ENCODE measurements around the gene GPR173. TPM values are rescaled to one million over a fixed set of nuclear protein-coding genes. Genes with fewer than 3 reads are reported as not detected.

Gene GPR173
- total RNA-seq, 4 donors from 2014 or later, result 0.72 to 2.0 (median 1.6) TPM

- no peak for TF ChIP-seq CTCF (IDR thresholded peaks at IDR 0.05)
- DNase-seq (ENCODE audit: low spot score), result no peak
- no peak for ATAC-seq (ENCODE audit: low FRiP score)
Observed at GRCh38 chrX:53082773-53083616, 34.4 kb downstream of the GPR173 start.

- DNase-seq (ENCODE audit: low spot score) (no peak), ATAC-seq (ENCODE audit: low FRiP score) (no peak)
- no peak for TF ChIP-seq CTCF (IDR thresholded peaks at IDR 0.05)
Observed at GRCh38 chrX:53084043-53084570, 35.5 kb downstream of the GPR173 start.

- DNase-seq (ENCODE audit: low spot score) (no peak), ATAC-seq (ENCODE audit: low FRiP score) (no peak)
- TF ChIP-seq CTCF (IDR thresholded peaks at IDR 0.05), result no peak
Observed at GRCh38 chrX:53084863-53085262, 36.3 kb downstream of the GPR173 start.

- DNase-seq (ENCODE audit: low spot score) (no peak), ATAC-seq (ENCODE audit: low FRiP score) (no peak)
- no peak for TF ChIP-seq CTCF (IDR thresholded peaks at IDR 0.05)
Observed at GRCh38 chrX:53085661-53086229, 37.2 kb downstream of the GPR173 start.

DNA sequence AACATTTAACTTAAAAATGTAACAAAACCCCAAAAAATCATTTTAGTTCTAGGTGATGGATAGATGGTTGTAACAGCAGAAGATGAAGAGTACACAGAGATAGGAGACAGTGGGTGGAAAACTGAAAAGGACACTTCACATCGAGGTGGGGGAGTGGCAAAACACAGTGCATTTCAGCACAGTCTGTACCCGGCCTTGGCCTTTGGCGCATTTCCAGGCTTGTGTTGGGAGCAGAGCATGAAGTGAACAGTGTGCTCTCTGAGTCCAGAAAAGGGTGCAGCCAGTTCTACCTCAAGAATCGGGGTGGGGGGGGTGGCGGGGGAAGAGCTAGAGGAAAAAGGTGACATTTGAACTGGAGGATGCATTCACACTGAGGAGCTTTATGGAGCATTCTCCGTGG, 37.9 kb downstream of the GPR173 start:
- DNase-seq (ENCODE audit: low spot score) (no peak), ATAC-seq (ENCODE audit: low FRiP score) (no peak)
- no peak for TF ChIP-seq CTCF (IDR thresholded peaks at IDR 0.05)

GRCh38 chrX:53087388-53087831, 38.8 kb downstream of the GPR173 start:
- no peak for ATAC-seq (ENCODE audit: low FRiP score)
- DNase-seq (ENCODE audit: low spot score), result no peak
- no peak for TF ChIP-seq CTCF (IDR thresholded peaks at IDR 0.05)

Measured in omental fat pad (tissue), 4 donors.